ENCODE results near the gene ZSCAN31. TPM values are rescaled to one million over a fixed set of nuclear protein-coding genes. Genes with fewer than 3 reads are reported as not detected.

ZSCAN31 gene
- total and polyA plus RNA-seq, 2 of the 8 experiments (the other 6 are each of a cell fraction or from before 2014, with no cell fraction given): 1.9 to 7.0 TPM

DNA sequence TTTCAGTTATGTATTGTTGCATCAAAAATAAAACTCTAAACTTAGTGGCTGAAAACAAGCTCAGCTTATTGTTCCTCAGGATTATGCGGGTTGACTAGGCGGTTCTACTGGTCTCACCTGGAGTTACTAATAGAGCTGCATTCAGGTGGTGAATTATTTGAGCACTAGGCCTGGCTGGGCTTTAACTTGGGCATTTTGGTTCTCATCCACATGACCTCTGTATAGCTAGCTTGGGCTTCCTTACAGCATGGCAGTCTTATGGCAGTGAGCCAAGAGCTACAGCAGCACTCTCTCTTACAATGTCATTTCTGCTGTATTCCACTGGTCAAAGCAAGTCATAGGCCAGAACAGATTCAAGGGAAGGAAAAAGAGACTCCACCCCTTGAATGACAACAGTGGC, 53.0 kb downstream of the ZSCAN31 start:
- Histone ChIP-seq H3K14ac (ENCODE audit: insufficient read length) (no peak overlapping the region), H3K4me2 (ENCODE audit: insufficient read depth in 1 of 2, low read depth in 2 of 2, low read length in 2 of 2) (peak overlapping the region; percentile 72 to 79; a peak in 3 of 4 replicates), H2AK5ac (ENCODE audit: low read depth, low read length) (no peak overlapping the region), H3K9me3 (ENCODE audit: insufficient read depth in 2 of 2, low read depth in 1 of 2, low read length in 1 of 2) (no peaks in the 10 kb centered on the region), H4K20me1 (replicated peaks in 1 of 2; ENCODE audit: control insufficient read depth in 1 of 2, insufficient read depth in 2 of 2, low read length in 2 of 2) (no peaks in the 10 kb centered on the region), H3K4ac (replicated peaks; ENCODE audit: insufficient read length, low read depth, low read length) (no peak overlapping the region), H2BK120ac (replicated peaks; ENCODE audit: low read depth, low read length) (no peak overlapping the region), H3K23ac (ENCODE audit: insufficient read length) (no peak overlapping the region), H3K56ac (replicated peaks; ENCODE audit: insufficient read length, low read depth, low read length) (no peak overlapping the region), H3K36me3 (ENCODE audit: control insufficient read depth in 2 of 4, insufficient read depth in 4 of 4, low read length in 3 of 4) (peaks cover 2 to 29% (median 12%) of the 10 kb centered on the region in 4 experiments; a peak in 6 of 8 replicates), H3K18ac (ENCODE audit: extremely low read depth, low read length) (no peak overlapping the region), H4K5ac (ENCODE audit: insufficient read length, low read depth, low read length) (no peak overlapping the region), H2BK5ac (ENCODE audit: low read depth, low read length) (no peak overlapping the region), H2BK20ac (ENCODE audit: low read length) (no peak overlapping the region), H2BK12ac (ENCODE audit: low read depth, low read length) (no peak overlapping the region), H4K91ac (replicated peaks; ENCODE audit: insufficient read length, low read length) (no peak overlapping the region), H3K9ac (replicated peaks in 1 of 4; ENCODE audit: extremely low read depth in 1 of 4, low read depth in 3 of 4, low read length in 3 of 4) (no peak overlapping the region), H3K4me1 (replicated peaks in 1 of 4; ENCODE audit: control insufficient read depth in 3 of 4, insufficient read depth in 4 of 4, low read length in 3 of 4) (peaks cover 0 to 2% (median 0%) of the 10 kb centered on the region in 4 experiments; a peak in 2 of 7 replicates), H3K27ac (ENCODE audit: low read depth, low read length) (no peak overlapping the region), H3K79me2 (ENCODE audit: control insufficient read depth in 1 of 2, insufficient read depth in 2 of 2, low read length in 2 of 2) (peaks cover 0 to 19% of the 10 kb centered on the region in 2 experiments; a peak in 2 of 4 replicates), H3K23me2 (ENCODE audit: low read depth, low read length) (no peaks in the 10 kb centered on the region), H2AFZ (ENCODE audit: low read length) (no peak overlapping the region), H2BK15ac (ENCODE audit: low read length) (no peak overlapping the region), H3K79me1 (ENCODE audit: low read depth, low read length) (0 out of 2 replicates have a peak, but pooled peaks cover 3% of the 10 kb centered on the region), H4K8ac (ENCODE audit: extremely low read depth, insufficient read depth, low read length) (no peak overlapping the region), H3K4me3 (ENCODE audit: extremely low read depth in 1 of 4, insufficient read depth in 2 of 4, low read depth in 3 of 4, low read length in 4 of 4) (peak overlapping the region in 2 of 4 experiments; percentile 61 to 81; a peak in 3 of 8 replicates), H3K27me3 (replicated peaks in 1 of 4; ENCODE audit: control insufficient read depth in 3 of 4, extremely low read depth in 1 of 4, insufficient read depth in 3 of 4, low read length in 3 of 4) (no peaks in the 10 kb centered on the region)
- CTCF ChIA-PET (ENCODE audit: partially characterized antibody): interaction anchor here (0.6 to 2.0 kb wide), 4 partner anchors 30 to 74 kb away, joined by 3 to 6 read pairs (median 4); partner anchors contain the start of gene ZSCAN31
- WGBS, 2 experiments (ENCODE audit: extremely low coverage in 1 of 2, insufficient coverage in 1 of 2, insufficient read length in 1 of 2, insufficient replicate concordance in 2 of 2, low coverage in 1 of 2, low lambda C conversion rate in 2 of 2, missing lambda C conversion rate in 1 of 2): 91% methylated on average over 2 of the region's 2 CpGs; no CpG with 5 or more reads in 1 of the 2 experiments
- DNase-seq (ENCODE audit: low read depth in 1 of 2, low spot score in 2 of 2) (no peak), FAIRE-seq (no peak)
- no peak for TF ChIP-seq SAP30 (IDR thresholded peaks at IDR 0.05; ENCODE audit: insufficient read depth, insufficient replicate concordance, low read length)
- no peak for TF ChIP-seq TEAD4 (IDR thresholded peaks at IDR 0.05; ENCODE audit: low read depth, low read length)
- no peak for TF ChIP-seq ATF2 (IDR thresholded peaks at IDR 0.05; ENCODE audit: low read length)
- TF ChIP-seq SUZ12 (IDR thresholded peaks at IDR 0.05; ENCODE audit: low read length): no peak
- TF ChIP-seq CREB1 (IDR thresholded peaks at IDR 0.05): no peak
- POLR2A ChIA-PET (ENCODE audit: partially characterized antibody): interaction anchor here (0.7 to 2.1 kb wide), 6 partner anchors 16 to 73 kb away, joined by 3 to 13 read pairs (median 5); partner anchors contain the start of genes ZSCAN26 and ZSCAN31

Data from H1 (cell line).